Superior temporal gyrus (tissue), 1 donor: ENCODE results near the gene AKAP13.

Experiments
- DNase-seq: peaks from one replicate; pipeline ENCODE4 v3.0.0-alpha.2; 2016; ENCODE audit errors: extremely low spot score

AKAP13 gene

GRCh38 chr15:85730001-85730820, 349.8 kb downstream of the AKAP13 start:
- peak; percentile 92 for DNase-seq

GRCh38 chr15:85733416-85733815, 353.0 kb downstream of the AKAP13 start:
- DNase-seq = no peak

- no peak for DNase-seq
Observed at GRCh38 chr15:85737061-85737460, 356.7 kb downstream of the AKAP13 start.

- DNase-seq = no peak
Observed at GRCh38 chr15:85741021-85741421, 360.6 kb downstream of the AKAP13 start.

GRCh38 chr15:85741662-85742061, 361.3 kb downstream of the AKAP13 start:
- no peak for DNase-seq

- peak; percentile 62 for DNase-seq
Observed at GRCh38 chr15:85742186-85742821, 361.9 kb downstream of the AKAP13 start.

- no peak for DNase-seq
Observed at GRCh38 chr15:85743392-85744055, 363.1 kb downstream of the AKAP13 start.

GRCh38 chr15:85744579-85744978, 364.2 kb downstream of the AKAP13 start:
- DNase-seq = no peak

- no peak for DNase-seq
Observed at GRCh38 chr15:85745023-85745422, 364.6 kb downstream of the AKAP13 start.

GRCh38 chr15:85745525-85746150, 365.2 kb downstream of the AKAP13 start:
- DNase-seq = no peak

- DNase-seq = no peak
Observed at GRCh38 chr15:85746641-85747040, 366.2 kb downstream of the AKAP13 start.

- no peak for DNase-seq
Observed at GRCh38 chr15:85748176-85748575, 367.8 kb downstream of the AKAP13 start.

GRCh38 chr15:85748729-85749128, 368.3 kb downstream of the AKAP13 start:
- DNase-seq = no peak

GRCh38 chr15:85749261-85750151, 369.1 kb downstream of the AKAP13 start:
- peak; percentile 50 for DNase-seq

GRCh38 chr15:85750319-85751290, 370.2 kb downstream of the AKAP13 start:
- DNase-seq = peak; percentile 58

- DNase-seq = no peak
Observed at GRCh38 chr15:85751291-85752123, 371.1 kb downstream of the AKAP13 start.

- no peak for DNase-seq
Observed at GRCh38 chr15:85752124-85752475, 371.7 kb downstream of the AKAP13 start.

GRCh38 chr15:85752491-85752961, 372.1 kb downstream of the AKAP13 start:
- no peak for DNase-seq

- no peak for DNase-seq
Observed at GRCh38 chr15:85753261-85753660, 372.9 kb downstream of the AKAP13 start.
